HG03432 (cell line): ENCODE measurements around the gene BRK1.
"Not testable (repeated sequence)": the region's sequence is repeated elsewhere in the genome, so short reads cannot be mapped to it uniquely, and the experiment has no call there.

Experiments used
- ATAC-seq: cut with Tn5 transposase; IDR thresholded peaks from one replicate; pipeline ENCODE4 v1.9.1; 2021; ENCODE audit warnings: mild to moderate bottlenecking, moderate library complexity; ENCODE audit not compliant: unreplicated experiment

BRK1 gene

GRCh38 chr3:10142707-10143560, 27.5 kb downstream of the BRK1 start:
- ATAC-seq = no peak

GRCh38 chr3:10145685-10146084, 30.2 kb downstream of the BRK1 start:
- ATAC-seq = no peak

- ATAC-seq = no peak
Observed at GRCh38 chr3:10149226-10149625, 33.8 kb downstream of the BRK1 start.

GRCh38 chr3:10150987-10151386, 35.5 kb downstream of the BRK1 start:
- no peak for ATAC-seq

DNA sequence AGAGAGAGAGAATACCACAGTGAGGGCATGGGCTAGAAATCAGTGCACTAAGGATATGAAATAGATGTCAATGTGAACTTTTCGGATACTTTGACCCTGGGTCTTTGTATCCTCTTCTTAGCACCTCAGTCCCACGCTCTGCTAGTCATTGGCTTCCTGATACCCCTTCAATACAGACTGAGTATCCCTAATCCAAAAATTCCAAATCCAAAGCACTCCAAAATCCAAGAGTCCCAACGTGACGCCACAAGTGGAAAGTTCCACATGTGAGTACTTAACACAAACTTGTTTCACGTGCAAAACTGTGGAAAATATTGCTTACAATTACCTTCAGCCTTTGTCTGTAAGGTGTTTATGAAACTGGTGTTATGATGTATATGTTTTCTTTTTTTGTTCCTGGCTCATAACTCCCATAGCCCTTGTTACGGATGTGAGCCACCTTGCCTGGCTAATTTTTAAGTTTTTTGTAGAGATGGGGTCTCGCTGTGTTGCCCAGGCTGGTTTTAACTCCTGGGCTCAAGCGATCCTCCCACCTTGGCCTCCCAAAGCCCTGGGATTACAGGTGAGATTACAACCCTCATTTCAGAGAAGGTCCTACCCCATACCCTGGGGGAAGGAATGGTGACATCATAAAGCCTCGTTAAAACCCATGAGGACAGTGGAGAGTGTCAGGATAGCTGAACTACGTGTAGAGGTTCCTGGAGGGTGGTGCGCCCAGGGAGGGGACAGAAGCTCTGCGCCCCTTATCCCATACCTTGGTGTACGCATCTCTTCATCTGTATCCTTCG, 39.1 kb downstream of the BRK1 start:
- ATAC-seq = no peak

DNA sequence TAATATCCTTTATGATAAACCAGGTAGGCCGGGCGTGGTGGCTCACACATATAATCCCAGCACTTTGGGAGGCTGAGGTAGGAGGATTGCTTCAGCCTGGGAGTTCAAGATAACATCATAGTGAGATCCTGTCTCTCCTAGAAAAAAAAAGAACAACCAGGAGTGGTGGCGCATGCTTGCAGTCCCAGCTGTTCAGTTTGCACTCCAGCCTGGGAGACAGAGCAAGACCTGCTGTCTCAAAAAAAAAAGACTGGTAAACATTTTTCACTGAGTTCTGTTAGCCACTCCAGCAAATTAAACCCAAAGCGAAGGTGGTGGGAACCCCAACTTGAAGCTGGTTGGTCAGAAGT, 39.6 kb downstream of the BRK1 start:
- no peak for ATAC-seq

DNA sequence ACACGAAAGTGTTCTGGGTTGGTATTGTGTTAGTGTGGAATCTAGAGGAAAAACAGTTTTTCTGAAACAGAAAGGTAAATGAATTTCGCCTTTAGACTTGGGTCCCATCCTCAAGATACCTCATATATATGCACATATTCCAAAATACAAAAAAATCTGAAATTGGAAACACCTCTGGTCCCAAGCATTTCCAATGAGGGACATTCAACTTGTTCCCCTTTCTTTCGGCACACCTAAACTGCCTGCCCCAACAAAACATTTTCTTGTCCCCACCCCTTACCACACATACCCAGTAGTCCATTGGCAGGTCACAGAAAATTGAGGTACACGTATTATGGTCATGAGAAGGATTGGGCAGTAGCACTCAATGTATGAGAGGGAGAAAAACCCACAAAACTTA, 40.2 kb downstream of the BRK1 start:
- ATAC-seq = no peak

DNA sequence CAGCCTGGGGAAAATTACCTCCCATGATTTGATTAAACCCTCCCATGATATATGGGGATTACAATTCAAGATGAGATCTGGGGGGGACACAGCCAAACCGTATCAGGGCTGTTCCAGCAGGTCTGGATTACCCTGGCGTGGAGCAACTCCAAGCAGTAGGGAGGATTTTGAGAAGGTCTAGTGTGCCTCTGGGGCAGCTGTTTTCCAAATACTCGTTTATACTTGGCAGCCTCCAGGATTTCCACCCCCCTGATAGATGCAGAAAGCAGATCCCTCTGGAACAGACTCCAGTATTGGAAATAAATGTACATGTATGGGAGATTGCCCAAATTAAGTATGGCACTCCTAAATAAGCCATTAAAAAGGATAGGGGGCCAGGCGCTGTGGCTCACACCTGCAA, 41.6 kb downstream of the BRK1 start:
- ATAC-seq = no peak

GRCh38 chr3:10158555-10158954, 43.1 kb downstream of the BRK1 start:
- not testable (repeated sequence) for ATAC-seq

GRCh38 chr3:10160346-10160745, 44.9 kb downstream of the BRK1 start:
- ATAC-seq = no peak

DNA sequence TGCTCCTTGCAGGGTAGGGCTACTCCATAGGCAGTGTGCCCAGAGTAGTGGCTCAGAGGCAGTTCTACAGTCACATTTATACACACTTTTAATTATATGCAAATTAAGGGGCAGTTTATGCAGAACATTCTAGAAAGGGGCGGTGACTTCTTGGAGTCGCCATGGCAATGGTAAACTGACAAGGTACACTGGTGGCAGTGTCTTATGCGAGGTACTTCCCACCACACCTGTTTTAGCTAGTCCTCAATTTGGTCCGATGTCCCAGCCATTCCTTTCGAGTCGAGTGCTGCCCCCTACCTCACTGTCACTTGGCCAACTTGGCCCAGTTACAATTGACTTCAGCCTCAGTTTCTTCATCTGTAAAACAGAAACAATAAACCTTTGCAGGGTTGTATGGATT, 45.5 kb downstream of the BRK1 start:
- ATAC-seq = no peak

- ATAC-seq = no peak
Observed at GRCh38 chr3:10162185-10162584, 46.7 kb downstream of the BRK1 start.

GRCh38 chr3:10164201-10164545, 48.7 kb downstream of the BRK1 start:
- ATAC-seq = not testable (repeated sequence)

- peak; percentile 94 for ATAC-seq
Observed at GRCh38 chr3:10164546-10165393, 49.3 kb downstream of the BRK1 start, which contains the start of gene IRAK2. IRAK2 (plus strand) TSS chr3:10164919; CDS start chr3:10164955, 36 bp downstream.

DNA sequence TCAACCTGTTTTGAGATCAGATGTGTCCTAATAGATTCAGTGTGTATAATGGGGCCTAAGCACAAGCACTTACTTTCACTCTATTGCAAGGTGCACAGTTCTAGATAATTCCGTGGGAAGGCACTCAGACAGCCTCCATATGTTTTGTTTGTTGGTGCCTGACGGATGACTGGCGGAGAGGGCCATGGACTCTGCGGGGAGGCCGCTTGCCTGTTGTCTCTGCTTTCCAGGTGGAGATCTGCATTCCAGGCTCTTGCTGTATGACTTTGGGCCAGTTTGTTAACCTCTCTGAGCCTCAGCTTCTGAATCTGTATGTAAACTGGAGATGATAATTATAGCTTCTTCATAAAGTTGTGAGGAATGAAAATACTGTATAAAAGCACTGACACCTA, 50.7 kb downstream of the BRK1 start:
- no peak for ATAC-seq

- no peak for ATAC-seq
Observed at GRCh38 chr3:10169000-10169496, 53.6 kb downstream of the BRK1 start.

- ATAC-seq = no peak
Observed at GRCh38 chr3:10170915-10171478, 55.5 kb downstream of the BRK1 start.

DNA sequence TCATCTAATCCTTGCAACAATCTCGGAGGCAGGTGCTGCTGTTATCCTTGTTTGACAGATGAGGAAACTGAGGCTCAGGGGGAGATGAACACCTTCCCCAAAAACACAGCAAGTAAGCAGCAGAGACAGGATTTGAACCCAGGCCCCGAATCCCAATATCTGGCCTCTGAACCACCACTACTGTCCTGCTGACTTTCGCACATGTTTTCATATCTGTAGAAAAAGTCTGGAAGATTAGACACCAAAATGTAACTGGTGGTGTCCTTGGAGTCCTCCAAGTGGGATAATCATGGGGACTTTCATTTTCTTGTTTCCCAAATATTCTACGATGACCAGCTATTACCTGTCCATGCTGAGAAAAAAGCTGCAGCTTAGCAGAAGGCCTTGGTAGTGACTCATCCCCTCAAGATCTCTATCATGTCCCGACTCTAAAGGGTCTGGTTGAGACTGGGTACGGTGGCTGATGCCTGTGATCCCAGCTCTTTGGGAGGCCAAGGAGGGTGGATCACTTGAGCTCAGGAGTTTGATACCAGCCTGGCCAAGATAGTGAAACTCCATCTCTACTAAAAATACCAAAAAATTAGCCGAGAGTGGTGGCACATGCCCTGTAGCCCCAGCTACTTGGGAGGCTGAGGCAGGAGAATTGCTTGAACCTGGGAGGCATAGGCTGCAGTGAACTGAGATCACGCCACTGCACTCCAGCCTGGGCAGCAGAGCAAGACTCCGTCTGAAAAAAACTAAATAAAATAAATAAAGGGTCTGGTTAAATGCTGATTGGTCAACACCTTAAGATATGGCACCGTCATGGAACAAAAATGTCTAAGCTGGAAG, 57.8 kb downstream of the BRK1 start:
- ATAC-seq = no peak

- no peak for ATAC-seq
Observed at GRCh38 chr3:10173926-10174435, 58.5 kb downstream of the BRK1 start.

GRCh38 chr3:10175334-10175733, 59.9 kb downstream of the BRK1 start:
- ATAC-seq = not testable (repeated sequence)
